PC-3 (cell line): ENCODE results near the gene SPATA31D3.
"Not testable (repeated sequence)": the region's sequence is repeated elsewhere in the genome, so short reads cannot be mapped to it uniquely, and the experiment has no call there.

Experiments used
- EZH2 ChIP-seq: fragments of 300-600 bp; sonication (generic); IDR thresholded peaks from one replicate; pipeline ENCODE4 v1.6.1; 2017; ENCODE audit warnings: antibody characterized with exemption, mild to moderate bottlenecking, low read length; ENCODE audit not compliant: unreplicated experiment
- EZH2phosphoT487 ChIP-seq: fragments of 300-600 bp; sonication (generic); IDR thresholded peaks from 2 replicates; pipeline ENCODE4 v1.6.1; 2018; ENCODE audit warnings: mild to moderate bottlenecking, antibody characterized with exemption, low read length, borderline replicate concordance
- TF ChIP-seq, protein P1 (sequence below): fragments of 300-600 bp; sonication (generic); conservative IDR thresholded peaks from 2 replicates; pipeline ENCODE4 v1.5.1; 2017; ENCODE audit warnings: antibody characterized with exemption, low read depth, mild to moderate bottlenecking, low read length

DNA sequence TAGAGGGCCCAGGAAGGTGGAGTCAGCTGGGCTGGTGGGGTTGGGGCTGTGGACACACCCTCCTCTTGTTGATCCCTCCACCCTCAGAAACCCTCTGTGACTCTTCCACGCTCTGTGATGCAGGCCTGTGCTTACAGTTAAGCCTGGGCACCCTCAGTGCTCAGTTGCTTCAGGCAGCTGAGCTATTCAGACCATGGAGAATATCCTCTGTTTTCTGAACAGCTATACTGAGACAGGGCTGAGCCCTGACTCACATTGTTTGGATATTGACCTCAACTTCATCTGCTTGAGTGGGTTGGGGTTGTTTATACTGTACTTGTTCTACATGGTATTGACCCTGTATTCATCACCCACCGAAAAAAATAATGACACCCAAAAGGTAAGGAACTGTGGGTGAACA lies at the start of gene SPATA31D3:
- TF ChIP-seq, protein P1, sequence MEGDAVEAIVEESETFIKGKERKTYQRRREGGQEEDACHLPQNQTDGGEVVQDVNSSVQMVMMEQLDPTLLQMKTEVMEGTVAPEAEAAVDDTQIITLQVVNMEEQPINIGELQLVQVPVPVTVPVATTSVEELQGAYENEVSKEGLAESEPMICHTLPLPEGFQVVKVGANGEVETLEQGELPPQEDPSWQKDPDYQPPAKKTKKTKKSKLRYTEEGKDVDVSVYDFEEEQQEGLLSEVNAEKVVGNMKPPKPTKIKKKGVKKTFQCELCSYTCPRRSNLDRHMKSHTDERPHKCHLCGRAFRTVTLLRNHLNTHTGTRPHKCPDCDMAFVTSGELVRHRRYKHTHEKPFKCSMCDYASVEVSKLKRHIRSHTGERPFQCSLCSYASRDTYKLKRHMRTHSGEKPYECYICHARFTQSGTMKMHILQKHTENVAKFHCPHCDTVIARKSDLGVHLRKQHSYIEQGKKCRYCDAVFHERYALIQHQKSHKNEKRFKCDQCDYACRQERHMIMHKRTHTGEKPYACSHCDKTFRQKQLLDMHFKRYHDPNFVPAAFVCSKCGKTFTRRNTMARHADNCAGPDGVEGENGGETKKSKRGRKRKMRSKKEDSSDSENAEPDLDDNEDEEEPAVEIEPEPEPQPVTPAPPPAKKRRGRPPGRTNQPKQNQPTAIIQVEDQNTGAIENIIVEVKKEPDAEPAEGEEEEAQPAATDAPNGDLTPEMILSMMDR = not testable (repeated sequence)
- not testable (repeated sequence) for TF ChIP-seq EZH2phosphoT487, EZH2
